Right cardiac atrium (tissue), 5 donors: ENCODE results near the gene LRMDA. TPM values are rescaled to one million over a fixed set of nuclear protein-coding genes. Genes with fewer than 3 reads are reported as not detected.

Source experiments
- ATAC-seq, 2 donors: fragments of 200-7000 bp; cut with Tn5 transposase; one replicate each; pipeline versions ENCODE4 v1.8.0 to v1.9.1; 2020; ENCODE audit warnings: moderate library complexity in 2 of 2, mild to moderate bottlenecking in 1 of 2
- DNase-seq, 3 donors: peaks; one replicate each; pipeline ENCODE4 v3.0.0-alpha.2; 2020
- H3K27ac ChIP-seq: one replicate; pipeline ENCODE4 v1.5.1; 2013; ENCODE audit warnings: mild to moderate bottlenecking, low read length, control low read depth, moderate library complexity
- H3K27me3 ChIP-seq: one replicate; pipeline ENCODE4 v1.6.1; 2013; ENCODE audit not compliant: control insufficient read depth, insufficient read depth
- H3K4me1 ChIP-seq: one replicate; pipeline ENCODE4 v1.6.1; 2013; ENCODE audit warnings: low read length; ENCODE audit not compliant: control insufficient read depth, insufficient read depth
- H3K4me3 ChIP-seq: one replicate; pipeline ENCODE4 v1.5.1; 2013; ENCODE audit warnings: low read length, control low read depth
- H3K9me3 ChIP-seq: one replicate; pipeline ENCODE4 v1.6.1; 2013; ENCODE audit warnings: low read length; ENCODE audit not compliant: control insufficient read depth
- WGBS: extraction: QIAGEN DNeasy Blood & Tissue Kit; methylation state at CpG from one replicate; pipeline ENCODE4 v1.1.7; 2013; 5-methylcytosine and 5-hydroxymethylcytosine counted together
- intact Hi-C, 4 donors: fragments of 100-400 bp; cut with DNase I; formaldehyde crosslinking; loops; one replicate each; pipeline versions ENCODE4 v1.11.0 to v1.14.0; 2022 to 2023
- polyA plus RNA-seq: library from polyadenylated mRNA; stranded (reverse); fragments of 200-250 nt; gene quantifications from one replicate; pipeline ENCODE4 v1.2.3, GENCODE V29; 2013
- total RNA-seq, 4 donors: library from RNA; stranded (reverse); fragmentation: NEBNext Ultra II Directional; extraction: Animal tissue kit (Norgen Biotek cat#: 25700); gene quantifications; one replicate each; pipeline ENCODE4 v1.2.1, GENCODE V29; 2021
- donor health status: healthy with polysubstance abuse.
- donor health status: DM: no; HTN: yes; CAD: no.
- donor health status: DM: no; HTN: no; CAD: no.
- donor health status: DM: no; HTN: yes; CAD: no; lungs with severe emphysema.
- donor health status: DM: yes; HTN: yes; CAD: no.

LRMDA gene
- total and polyA plus RNA-seq, 5 donors = 42.7 to 97.9 (median 48.8) TPM

DNA sequence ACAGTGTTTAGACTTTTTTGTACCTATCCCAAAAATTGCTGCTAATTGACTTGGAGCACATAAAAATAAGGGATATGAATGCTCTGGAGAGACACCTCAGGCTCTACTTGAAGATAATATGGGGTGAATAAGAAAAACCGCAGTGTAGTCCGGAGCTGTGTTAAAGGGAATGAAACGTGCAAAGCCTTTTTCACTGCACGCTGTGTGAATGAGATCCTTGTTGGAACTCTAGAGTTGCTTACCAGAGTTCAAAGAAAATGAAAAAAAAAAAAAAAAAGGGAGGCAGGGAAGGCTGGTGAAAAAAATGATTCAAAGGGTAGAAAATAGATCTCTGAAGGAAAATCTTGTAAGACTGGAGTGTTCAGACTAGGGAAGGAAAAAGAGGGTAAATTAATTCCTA, 226.6 kb downstream of the LRMDA start:
- no peak overlapping the region for H3K27ac ChIP-seq
- ATAC-seq (no peak), DNase-seq (no peak)
- H3K4me1 ChIP-seq = peaks cover 12% of the 10 kb centered on the region
- no peaks in the 10 kb centered on the region for H3K9me3 ChIP-seq
- WGBS = 76% methylated on average over 4 of the region's 4 CpGs
- no peaks in the 10 kb centered on the region for H3K27me3 ChIP-seq
- intact Hi-C loops = loop anchor here in 2 of 4 donors (10.0 kb wide), 1 partner anchor 253 kb away; the partner anchor contains the start of gene ZNF503 (in 2 of the 2)
- H3K4me3 ChIP-seq = no peak overlapping the region

GRCh38 chr10:75658496-75658895, 227.1 kb downstream of the LRMDA start:
- DNase-seq (no peak), ATAC-seq (no peak)
- 96% methylated on average over 1 of the region's 1 CpG for WGBS
- Histone ChIP-seq H3K9me3 (no peaks in the 10 kb centered on the region), H3K4me1 (peaks cover 16% of the 10 kb centered on the region), H3K27ac (no peak overlapping the region), H3K27me3 (no peaks in the 10 kb centered on the region), H3K4me3 (no peak overlapping the region)
- intact Hi-C loops = loop anchor here in 2 of 4 donors (10.0 kb wide), 1 partner anchor 254 kb away; the partner anchor contains the start of gene ZNF503 (in 2 of the 2)

DNA sequence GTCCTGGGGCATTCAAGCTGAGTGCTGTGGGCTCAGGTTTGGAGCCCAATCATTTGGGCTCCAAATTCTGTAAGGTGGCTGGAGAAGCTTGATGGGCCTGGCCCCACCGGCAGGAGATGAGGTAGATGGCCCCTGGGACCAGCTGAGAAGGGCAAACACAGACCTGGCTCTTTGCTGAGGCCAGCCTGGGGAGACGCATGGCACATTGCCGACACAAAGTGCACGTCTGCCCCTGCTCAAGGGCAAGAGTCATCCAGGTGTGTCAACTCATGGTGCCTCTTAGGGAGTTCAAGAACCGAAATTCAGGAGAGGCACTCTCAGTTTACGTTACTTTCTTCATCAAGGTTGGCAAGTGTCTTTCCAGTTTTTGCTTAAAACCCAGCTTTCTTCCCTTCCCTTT, 227.5 kb downstream of the LRMDA start:
- WGBS = 96% methylated on average over 6 of the region's 6 CpGs
- Histone ChIP-seq H3K27ac (no peak overlapping the region), H3K4me1 (peaks cover 16% of the 10 kb centered on the region), H3K27me3 (no peaks in the 10 kb centered on the region), H3K4me3 (no peak overlapping the region), H3K9me3 (no peaks in the 10 kb centered on the region)
- no peak for DNase-seq
- no peak for ATAC-seq
- intact Hi-C loops = loop anchor here in 2 of 4 donors (10.0 kb wide), 1 partner anchor 254 kb away; the partner anchor contains the start of gene ZNF503 (in 2 of the 2)

GRCh38 chr10:75660823-75661222, 229.4 kb downstream of the LRMDA start:
- H3K9me3 ChIP-seq = no peaks in the 10 kb centered on the region
- peaks cover 8% of the 10 kb centered on the region for H3K4me1 ChIP-seq
- peak in 2 of 3 donors; percentile 30 to 61 for DNase-seq
- no peak overlapping the region for H3K27ac ChIP-seq
- peak in 1 of 2 donors; percentile 50 for ATAC-seq
- no peaks in the 10 kb centered on the region for H3K27me3 ChIP-seq
- no peak overlapping the region for H3K4me3 ChIP-seq
- intact Hi-C loops = no loop called here
- WGBS = 66% methylated on average over 7 of the region's 7 CpGs

DNA sequence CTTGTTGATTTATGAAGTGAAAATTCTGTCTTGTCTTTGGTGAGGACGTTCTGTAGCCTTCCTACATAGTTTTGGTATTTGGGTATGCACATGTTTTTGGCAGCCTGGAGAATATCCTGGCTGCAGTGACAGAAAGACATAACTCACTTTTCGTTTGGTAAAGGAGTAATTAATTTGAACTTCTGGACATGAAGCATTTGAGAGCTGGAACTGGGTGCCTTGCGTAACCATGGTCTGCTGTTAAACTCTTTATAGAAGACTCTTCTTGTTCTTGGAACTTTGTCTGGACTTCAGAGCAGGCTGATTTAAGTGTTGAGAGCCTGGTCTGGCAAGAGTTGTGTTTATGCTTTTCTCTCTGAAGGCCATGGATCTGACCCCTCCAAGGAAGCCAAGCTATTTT, 231.3 kb downstream of the LRMDA start:
- Histone ChIP-seq H3K4me3 (no peak overlapping the region), H3K27me3 (no peaks in the 10 kb centered on the region), H3K27ac (no peak overlapping the region), H3K4me1 (peaks cover 8% of the 10 kb centered on the region), H3K9me3 (no peaks in the 10 kb centered on the region)
- intact Hi-C loops = no loop called here
- DNase-seq (peak in 2 of 3 donors; percentile 60 to 84), ATAC-seq (peak; percentile 88 to 95)
- 37% methylated on average over 3 of the region's 3 CpGs for WGBS

GRCh38 chr10:75663947-75664664, 232.7 kb downstream of the LRMDA start:
- Histone ChIP-seq H3K4me3 (no peak overlapping the region), H3K27me3 (no peaks in the 10 kb centered on the region), H3K4me1 (peaks cover 8% of the 10 kb centered on the region), H3K9me3 (no peaks in the 10 kb centered on the region), H3K27ac (peak overlapping the region; percentile 81)
- WGBS = 49% methylated on average over 3 of the region's 3 CpGs
- ATAC-seq (peak; percentile 79 to 82), DNase-seq (peak in 1 of 3 donors; percentile 36)
- intact Hi-C loops = no loop called here

DNA sequence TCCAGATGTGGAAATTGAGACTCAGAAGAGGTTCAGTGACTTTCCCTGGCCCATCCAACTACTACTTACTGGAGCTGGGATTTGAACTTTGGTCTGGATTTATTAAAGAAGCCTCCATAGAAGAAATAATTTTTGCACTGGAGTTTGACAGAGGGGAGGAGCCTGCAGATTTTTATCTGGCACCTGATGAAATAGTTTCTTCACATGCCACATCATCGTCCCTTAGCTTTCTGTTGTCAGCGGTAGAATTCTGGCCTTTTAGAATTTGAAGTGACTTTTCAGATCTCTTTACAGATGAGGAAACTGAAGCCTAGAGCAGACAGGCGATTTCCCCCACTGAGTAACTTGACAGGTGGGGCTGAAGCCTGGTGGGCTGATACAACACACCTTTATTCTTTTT, 233.5 kb downstream of the LRMDA start:
- Histone ChIP-seq H3K4me3 (no peak overlapping the region), H3K9me3 (no peaks in the 10 kb centered on the region), H3K27me3 (no peaks in the 10 kb centered on the region), H3K27ac (no peak overlapping the region), H3K4me1 (peaks cover 8% of the 10 kb centered on the region)
- WGBS = 94% methylated on average over 3 of the region's 3 CpGs
- ATAC-seq (no peak), DNase-seq (no peak)
- intact Hi-C loops = no loop called here

DNA sequence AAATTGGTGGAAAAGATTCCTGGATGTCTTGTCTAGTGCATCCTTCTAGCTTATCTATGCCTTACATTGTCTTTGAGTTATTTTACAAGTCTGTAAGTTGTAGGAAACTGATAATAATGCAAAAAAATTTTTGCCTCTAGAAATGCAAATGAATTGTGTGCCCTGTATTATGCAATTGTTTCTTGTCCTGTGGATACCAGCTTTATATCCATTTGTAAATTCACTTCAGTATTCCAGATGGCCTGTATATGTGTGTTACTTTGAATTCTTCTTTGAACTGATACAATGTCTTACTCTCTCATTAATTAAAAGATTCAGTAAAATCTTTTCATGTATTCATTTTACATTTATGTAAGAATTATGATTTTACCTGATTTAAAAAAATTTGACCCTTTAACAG, 234.3 kb downstream of the LRMDA start:
- DNase-seq (no peak), ATAC-seq (no peak)
- Histone ChIP-seq H3K4me3 (no peak overlapping the region), H3K9me3 (no peaks in the 10 kb centered on the region), H3K4me1 (peaks cover 8% of the 10 kb centered on the region), H3K27ac (no peak overlapping the region), H3K27me3 (no peaks in the 10 kb centered on the region)
- intact Hi-C loops = no loop called here

GRCh38 chr10:75672111-75672671, 240.8 kb downstream of the LRMDA start:
- Histone ChIP-seq H3K27ac (no peak overlapping the region), H3K4me3 (no peak overlapping the region), H3K27me3 (no peaks in the 10 kb centered on the region), H3K4me1 (no peaks in the 10 kb centered on the region), H3K9me3 (no peaks in the 10 kb centered on the region)
- DNase-seq = no peak
- ATAC-seq = no peak
- intact Hi-C loops = no loop called here
- WGBS = 59% methylated on average over 4 of the region's 4 CpGs

DNA sequence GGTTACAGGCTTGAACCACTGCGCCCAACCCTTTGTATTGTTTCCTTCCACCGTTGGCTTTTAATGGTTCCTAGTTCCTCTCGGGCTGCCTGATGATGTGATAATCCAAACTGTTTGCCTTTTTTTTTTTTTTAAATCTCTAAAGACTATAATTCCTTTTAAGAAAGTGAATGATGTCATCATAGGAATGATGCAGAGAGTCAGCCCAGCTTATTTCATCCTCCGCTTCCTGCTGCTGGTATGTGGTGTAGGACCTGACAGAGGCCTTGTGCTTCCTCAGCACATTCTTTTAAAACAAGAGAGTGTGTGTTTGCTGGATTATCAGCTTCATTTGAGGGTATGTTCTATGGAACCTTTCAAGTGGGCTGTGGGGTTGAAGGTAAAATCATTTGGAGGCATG, 241.4 kb downstream of the LRMDA start:
- Histone ChIP-seq H3K4me3 (no peak overlapping the region), H3K9me3 (no peaks in the 10 kb centered on the region), H3K4me1 (no peaks in the 10 kb centered on the region), H3K27me3 (no peaks in the 10 kb centered on the region), H3K27ac (no peak overlapping the region)
- ATAC-seq (no peak), DNase-seq (no peak)
- intact Hi-C loops = no loop called here
- 67% methylated on average over 4 of the region's 4 CpGs for WGBS

DNA sequence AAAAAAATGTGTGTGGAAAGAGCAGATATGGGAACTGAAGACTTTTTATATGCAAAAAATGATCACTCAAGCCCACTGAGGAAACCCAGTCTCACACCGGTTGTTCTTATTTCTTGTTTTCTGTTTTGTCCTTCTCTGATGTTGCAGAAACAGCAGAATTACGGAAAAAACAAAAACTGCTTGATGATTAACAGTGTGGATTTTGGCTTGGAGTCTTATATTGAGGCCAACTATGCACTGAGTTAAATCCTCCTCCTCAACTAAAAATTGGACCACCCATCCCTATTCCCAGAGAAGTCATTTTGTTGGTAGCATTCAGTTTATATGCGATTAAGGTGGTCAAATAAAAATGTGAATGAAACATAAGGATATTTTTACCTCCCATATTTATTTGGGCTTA, 246.1 kb downstream of the LRMDA start:
- ATAC-seq = peak in 1 of 2 donors; percentile 38

More for the DNA sequence above, 246.1 kb downstream of the LRMDA start:
- WGBS = 56% methylated on average over 3 of the region's 3 CpGs
- intact Hi-C loops = no loop called here
- Histone ChIP-seq H3K9me3 (no peaks in the 10 kb centered on the region), H3K27me3 (no peaks in the 10 kb centered on the region), H3K4me3 (no peak overlapping the region), H3K4me1 (no peaks in the 10 kb centered on the region), H3K27ac (no peak overlapping the region)
- no peak for DNase-seq
